22Rv1 (cell line): Measurements from ENCODE around the gene CACNA1C.

ENCODE experiments used
- ZFX ChIP-seq: fragments of 450-650 bp; IDR thresholded peaks from 2 replicates; pipeline ENCODE4 v1.6.1; 2017; ENCODE audit warnings: antibody characterized with exemption, borderline replicate concordance
- TF ChIP-seq, protein P1 (sequence below): fragments of 450-650 bp; IDR thresholded peaks from 2 replicates; pipeline ENCODE4 v1.5.1; 2017; ENCODE audit warnings: mild to moderate bottlenecking

DNA sequence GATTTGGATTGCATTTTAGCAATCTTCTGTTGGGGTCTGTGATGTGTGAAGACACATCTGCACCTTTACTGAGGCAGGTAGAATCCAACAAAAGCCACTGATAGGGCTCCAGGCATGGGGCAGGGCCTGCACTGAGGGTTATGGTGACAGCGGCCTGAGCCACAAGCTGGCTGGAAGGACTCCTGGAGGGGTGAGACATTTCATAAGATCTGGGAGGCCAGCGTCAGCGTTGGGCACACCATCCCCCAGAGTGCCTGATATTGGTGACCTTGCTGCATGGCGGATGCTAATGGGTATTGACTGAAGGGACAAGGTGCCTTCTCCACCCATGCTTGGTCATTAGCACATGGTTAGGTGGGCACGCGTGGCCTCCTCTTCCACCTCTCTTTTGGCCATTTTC is 187.6 kb downstream of the CACNA1C start:
- TF ChIP-seq, protein P1, sequence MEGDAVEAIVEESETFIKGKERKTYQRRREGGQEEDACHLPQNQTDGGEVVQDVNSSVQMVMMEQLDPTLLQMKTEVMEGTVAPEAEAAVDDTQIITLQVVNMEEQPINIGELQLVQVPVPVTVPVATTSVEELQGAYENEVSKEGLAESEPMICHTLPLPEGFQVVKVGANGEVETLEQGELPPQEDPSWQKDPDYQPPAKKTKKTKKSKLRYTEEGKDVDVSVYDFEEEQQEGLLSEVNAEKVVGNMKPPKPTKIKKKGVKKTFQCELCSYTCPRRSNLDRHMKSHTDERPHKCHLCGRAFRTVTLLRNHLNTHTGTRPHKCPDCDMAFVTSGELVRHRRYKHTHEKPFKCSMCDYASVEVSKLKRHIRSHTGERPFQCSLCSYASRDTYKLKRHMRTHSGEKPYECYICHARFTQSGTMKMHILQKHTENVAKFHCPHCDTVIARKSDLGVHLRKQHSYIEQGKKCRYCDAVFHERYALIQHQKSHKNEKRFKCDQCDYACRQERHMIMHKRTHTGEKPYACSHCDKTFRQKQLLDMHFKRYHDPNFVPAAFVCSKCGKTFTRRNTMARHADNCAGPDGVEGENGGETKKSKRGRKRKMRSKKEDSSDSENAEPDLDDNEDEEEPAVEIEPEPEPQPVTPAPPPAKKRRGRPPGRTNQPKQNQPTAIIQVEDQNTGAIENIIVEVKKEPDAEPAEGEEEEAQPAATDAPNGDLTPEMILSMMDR, result no peak
- no peak for TF ChIP-seq ZFX
